HT1080 (cell line): ENCODE results near the gene MRPL9. TPM values are rescaled to one million over a fixed set of nuclear protein-coding genes. Genes with fewer than 3 reads are reported as not detected.

ENCODE experiments used
- DNase-seq: peaks from one replicate; pipeline ENCODE4 v3.0.0-alpha.2; 2015; ENCODE audit warnings: low read depth
- polyA plus RNA-seq, 2 experiments: library from polyadenylated mRNA; depleted of rRNA; stranded (reverse); fragments of >200 nt; gene quantifications; 2 replicates each; pipeline ENCODE4 v1.2.3, GENCODE V29; 2015
- total RNA-seq: library from RNA; depleted of rRNA; stranded (reverse); fragments of >200 nt; shearing (Covaris generic); gene quantifications from 2 replicates; pipeline ENCODE4 v1.2.3, GENCODE V29; 2014; rRNA removed

Gene MRPL9
- 112 and 136 TPM in 2 replicates for total RNA-seq
- 67.6 and 74.7 TPM in 2 replicates for polyA plus RNA-seq (2015; cell fraction: cytosol; rRNA removed)
- 58.5 and 72.1 TPM in 2 replicates for polyA plus RNA-seq (2015; cell fraction: nucleus; rRNA removed)

DNA sequence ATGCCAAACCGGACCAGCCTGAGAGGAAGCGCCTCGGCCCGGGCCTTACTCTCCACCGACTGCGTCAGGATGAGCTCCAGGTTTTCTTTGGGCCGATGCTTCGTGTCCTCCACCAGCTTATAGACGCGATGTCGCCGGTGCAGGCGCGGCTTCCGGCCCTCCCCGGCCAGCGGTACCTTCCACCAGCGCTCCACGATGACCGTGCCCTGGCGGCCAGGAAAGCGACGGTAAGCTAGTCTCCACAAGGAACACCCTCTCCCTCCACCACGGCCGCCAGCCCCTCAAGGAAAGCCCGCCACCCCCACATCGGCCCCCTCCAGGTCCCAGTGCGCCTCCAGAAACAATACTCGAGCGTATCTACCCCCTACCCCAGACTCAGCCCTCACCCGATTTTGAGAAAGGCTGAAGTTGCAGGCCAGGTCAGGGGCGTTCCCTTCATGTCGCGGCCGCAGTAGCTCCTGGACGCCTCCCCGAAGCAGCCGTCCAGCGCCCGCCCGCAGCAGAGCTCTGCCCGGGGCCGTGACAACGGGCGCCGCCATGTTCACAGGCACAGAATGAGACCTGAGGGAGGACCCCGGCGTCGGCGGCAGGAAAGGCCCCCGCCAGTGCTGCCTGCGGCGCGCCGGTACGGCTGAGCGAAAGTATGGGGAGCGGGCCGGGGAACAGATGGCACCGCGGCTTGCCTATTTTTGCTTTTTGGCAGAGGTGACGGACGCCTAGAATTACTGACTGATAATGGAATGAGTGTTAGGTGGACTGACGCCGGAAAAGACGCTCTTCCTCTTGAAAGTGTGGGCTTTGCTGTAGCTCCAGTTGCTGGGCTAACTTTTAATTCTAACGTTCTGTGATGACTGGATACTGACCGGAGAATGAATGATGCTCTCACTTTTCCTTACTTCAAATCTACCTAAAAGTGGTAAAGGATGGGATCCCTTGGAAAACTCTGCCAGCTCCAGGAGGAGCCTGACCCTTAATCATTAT, at the start of gene MRPL9:
MRPL9 (minus strand) TSS at position 556 of the 981 bp plus-strand sequence; CDS start at position 539, 17 bp downstream.
- DNase-seq = peak; percentile 80

DNA sequence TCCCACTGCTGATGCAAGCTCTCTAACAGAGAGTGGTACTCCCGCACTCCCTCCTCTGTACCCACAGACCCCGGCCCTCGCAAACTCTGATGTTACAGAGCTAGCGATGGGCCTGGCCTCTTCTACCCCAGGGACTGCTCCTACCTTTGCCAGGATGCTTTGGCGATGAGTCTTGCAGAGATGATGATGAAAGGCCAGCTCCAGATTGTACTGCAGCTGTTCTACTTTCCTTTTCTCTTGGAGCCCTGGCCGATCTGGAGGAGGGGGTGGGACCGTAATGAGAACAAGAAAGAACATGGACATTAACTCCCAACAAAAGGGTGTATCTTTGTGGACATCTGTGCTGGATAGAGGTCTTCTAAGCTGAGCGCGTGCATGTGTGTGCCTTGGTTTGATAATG, 47.9 kb upstream of the MRPL9 start:
- DNase-seq = peak; percentile 6

DNA sequence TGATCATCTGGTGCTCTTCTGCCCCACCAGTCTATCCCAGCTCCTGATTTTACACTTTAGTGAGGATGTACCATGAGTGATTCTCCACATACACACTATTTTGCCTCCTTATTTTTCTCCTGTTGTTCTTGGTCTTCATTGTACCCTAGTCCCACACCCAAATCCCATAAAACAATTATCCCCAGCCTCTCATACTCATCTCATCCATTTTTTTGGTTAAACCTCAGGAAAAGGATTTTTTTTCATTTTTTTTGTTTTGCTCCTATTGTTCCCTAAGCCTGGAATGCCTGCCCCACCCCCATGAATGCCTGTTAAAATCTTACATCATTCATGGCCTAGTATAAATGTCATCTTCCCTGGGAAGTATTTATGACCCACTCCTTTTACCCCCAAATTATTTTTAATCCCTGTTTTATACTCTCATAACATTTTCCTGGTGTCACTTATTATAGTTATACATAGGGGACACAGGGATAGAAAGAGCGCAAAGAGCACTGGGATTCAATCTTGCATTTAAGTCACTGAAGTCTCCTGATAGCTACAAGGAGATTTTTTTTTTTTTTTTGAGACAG, 46.8 kb upstream of the MRPL9 start:
- no peak for DNase-seq

DNA sequence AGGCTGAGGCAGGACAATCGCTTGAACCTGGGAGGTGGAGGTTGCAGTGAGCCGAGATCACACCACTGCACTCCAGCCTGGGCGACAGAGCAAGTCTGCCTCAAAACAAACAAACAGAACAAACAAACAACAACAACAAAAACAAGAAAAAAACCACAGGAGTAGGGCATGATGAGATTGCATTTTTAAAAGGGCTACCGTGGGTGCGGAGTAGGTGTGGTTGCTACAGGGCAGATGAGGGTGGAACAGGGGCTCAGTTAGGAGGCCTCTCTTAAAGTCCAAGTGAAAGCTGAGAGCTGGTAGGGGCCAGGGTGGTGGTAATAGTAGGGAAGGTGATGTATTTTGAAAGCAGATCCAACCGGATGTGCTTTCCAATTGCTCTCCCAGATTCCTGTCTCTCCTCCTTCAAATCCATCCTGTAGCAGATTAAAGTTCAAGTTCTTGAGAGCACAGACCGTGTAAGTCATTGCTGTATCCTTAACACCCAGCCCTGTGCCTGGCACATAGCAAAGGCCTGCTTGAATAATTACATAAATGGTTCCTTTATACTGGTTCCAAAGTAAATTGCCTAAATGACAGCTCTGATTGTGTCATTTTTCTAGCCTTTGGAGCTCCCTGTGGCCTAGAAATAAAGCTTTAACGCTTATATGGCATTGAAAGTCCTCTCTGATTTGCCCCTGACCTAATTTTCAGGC, 46.1 kb upstream of the MRPL9 start:
- DNase-seq = no peak

DNA sequence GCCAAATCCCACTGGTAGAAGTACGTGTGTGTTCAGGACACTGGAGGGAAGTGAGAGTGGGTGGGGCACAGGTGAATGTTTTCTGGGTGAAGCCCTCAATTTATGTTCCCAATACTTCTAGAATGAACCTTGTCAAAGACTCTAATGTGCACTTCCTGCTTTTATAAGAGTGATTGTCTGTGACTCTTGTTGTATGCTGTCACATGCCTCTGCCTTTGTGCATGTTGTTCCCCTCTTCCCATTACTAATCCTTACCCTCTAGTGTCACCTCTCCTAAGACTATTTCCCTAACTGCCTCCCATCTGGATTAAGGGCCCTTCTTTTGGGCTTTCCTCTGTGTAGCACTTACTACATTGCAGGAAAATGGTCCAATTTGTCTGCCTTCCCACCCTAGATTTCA, 44.5 kb upstream of the MRPL9 start:
- no peak for DNase-seq

DNA sequence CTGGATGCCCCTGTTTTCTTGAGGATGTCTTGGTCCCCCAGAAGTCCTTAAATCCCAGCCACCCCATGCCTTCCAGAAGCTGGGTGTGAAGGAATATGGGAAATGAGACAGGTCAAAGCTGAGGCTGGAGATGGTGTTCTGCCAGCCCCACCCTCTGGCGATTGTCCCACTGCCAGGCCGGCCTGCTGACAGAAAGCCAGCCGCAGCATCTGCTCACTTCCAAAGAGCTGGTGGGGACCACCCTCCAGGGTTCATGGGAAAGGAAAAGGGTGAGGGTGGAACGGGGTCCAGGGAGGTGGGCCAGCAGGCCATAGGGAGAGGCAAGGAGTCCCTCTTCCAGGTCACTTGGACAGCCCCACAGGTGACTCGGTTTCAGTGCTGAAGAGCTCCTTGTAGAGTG, 43.8 kb upstream of the MRPL9 start:
- no peak for DNase-seq

DNA sequence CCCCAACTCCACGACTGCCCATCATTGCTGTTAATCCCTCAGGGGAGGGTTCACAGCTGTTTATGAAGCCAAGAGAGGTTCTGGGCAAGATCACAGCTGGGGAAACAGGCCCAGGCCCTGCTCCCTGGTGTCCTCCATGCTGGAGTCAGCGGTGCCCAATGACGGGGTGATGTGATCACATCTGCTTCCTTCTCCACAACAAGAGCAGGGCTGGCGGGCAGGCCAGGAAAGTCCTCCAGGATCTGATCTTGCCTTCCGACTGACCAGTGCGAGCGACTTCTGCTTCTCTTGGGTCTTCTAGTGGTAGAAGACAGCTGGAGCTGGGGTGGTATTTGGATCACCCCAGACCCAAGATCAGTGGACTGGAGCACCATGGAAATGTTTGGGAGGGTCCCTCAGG, 42.9 kb upstream of the MRPL9 start:
- no peak for DNase-seq

DNA sequence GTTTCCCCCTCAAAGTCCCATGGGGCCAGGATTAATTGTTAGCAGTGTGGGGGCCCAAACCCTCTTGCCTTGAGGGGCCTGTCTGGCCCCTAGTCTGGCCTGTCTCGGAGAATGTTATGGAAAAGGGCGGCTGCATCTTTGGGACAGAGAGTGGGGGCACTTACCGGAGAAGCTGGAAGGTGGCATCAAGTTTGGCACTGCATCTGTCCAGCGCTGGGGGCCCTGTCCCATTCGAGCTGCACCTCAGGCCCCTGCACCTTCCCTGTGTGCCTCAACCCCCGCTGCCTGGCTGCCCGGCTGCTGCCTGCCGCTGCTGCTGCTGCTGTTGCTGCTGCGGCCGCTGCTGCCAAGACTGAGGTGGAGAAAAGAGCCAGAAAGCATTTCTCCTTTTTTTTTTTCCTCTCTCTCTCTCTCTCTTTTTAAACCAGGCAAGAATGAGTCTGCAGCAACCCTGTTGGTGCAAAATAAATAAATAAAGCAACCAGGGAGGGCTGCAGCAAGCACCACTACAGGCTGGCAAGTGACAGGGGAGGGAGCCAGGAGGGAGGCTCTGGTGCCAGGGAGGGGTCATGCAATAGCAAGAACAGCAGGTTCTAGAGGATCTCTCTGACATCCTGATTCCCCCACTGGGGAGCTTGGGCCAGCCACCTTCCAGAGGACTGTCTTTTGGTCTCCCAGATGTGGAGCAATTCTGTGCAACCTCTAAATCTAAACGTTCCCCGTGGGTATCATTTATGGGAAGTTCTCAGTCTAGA, 41.9 kb upstream of the MRPL9 start, which contains the start of gene LINGO4:
LINGO4 (minus strand) TSS at position 354 of the 755 bp plus-strand sequence. CDS start 2,715 bp downstream, outside the sequence.
- DNase-seq = no peak

DNA sequence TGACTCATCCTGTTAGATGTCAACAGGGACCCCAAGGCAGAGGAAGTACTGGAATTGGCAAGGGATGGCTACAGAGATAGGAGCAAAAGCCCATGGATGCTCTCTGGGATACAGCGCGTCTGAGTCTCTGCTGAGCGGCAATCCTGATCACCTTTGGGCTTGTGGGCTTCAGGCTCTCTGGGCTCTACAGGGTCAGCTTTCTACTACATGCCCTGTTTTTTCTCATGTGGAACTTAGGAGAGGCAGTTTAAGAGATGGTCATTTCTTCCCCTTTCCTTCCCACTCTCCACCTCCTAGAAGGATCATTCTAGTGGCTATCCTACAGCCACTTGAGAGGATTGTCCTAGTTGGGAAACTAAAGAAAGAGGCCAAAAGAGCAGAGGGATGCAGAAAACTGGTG, 40.6 kb upstream of the MRPL9 start:
- DNase-seq = no peak

DNA sequence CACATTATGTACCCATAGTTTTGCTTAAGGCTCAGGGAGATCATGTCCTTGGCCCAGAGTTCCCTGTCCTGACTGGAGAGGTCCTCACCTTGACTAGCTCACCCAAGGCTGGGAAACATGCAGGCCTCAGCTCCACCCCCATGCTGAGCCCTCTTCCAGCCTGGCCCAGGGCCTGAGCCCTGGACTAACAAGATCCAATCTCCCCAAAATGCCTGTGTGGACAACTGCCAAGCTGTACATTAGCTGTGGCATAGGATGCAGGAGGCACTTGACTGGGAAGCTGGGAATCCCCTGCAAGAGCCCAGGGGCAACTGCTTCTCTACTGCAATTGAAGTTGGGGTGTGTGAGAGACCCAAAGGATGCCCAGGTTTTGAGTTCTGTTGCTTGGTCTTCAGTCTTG, 39.9 kb upstream of the MRPL9 start:
- DNase-seq = no peak

DNA sequence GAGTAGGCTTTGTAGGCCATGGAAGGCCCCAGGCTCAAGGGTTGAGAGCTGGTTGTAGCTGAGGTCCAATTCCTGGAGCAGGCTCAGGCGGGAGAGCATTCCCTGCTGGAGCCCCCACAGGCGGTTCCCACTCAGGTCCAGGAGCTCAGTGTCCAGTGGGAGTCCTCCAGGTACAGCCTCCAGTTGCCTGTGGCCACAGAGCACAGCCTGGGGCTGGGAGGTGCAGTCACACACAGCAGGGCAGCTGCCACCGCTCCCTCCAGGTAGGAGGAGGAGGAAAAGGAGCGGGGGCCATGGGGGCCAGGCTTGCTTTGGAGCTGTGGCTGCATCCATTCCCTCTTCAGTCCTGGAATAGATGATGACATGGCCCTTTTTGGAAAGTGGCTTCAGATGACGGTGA, 39.1 kb upstream of the MRPL9 start:
- no peak for DNase-seq

DNA sequence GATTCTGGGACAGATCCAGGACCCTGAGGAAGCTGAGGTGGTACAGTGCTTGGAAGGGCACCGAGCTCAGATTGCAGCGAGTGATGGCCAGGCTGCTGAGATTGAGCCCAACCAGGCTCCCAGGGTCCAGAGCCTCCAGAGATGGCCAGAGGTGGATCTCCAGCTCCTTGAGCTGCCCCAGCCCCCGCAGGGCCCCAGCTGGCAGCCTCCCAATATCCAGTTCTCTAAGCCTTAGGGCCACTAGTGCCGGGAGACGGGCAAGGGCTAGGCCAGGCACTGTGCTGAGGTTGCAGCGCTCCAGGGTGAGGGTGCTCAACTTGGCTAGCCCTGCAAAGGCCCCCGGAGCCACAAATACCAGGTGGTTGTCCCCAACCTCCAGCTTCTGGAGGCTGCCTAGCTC, 38.5 kb upstream of the MRPL9 start:
- no peak for DNase-seq

DNA sequence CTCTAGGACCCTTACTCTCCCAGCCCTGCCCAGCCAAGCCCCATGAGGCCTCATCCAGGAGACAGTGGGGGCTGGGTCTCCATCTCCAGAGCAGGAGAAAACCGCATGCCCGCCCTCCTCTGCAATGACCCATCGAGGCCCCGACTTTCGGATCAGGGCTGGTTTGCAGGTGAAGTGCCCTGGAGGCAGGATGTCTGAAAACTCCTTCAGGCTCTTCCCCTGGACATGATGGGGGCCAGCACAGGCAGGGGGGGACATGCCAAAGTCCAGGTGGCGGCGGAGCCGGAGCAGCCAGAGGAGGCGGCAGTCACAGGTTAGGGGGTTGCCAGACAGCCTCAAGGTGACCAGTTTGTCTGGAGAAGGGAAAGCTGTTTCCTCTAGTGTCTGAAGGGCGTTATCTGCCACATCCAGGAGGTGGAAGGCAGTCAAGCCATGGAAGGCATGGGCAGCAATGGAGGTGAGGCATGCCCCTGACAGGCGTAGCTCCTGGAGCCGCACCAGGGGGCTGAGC, 38.1 kb upstream of the MRPL9 start:
- no peak for DNase-seq

DNA sequence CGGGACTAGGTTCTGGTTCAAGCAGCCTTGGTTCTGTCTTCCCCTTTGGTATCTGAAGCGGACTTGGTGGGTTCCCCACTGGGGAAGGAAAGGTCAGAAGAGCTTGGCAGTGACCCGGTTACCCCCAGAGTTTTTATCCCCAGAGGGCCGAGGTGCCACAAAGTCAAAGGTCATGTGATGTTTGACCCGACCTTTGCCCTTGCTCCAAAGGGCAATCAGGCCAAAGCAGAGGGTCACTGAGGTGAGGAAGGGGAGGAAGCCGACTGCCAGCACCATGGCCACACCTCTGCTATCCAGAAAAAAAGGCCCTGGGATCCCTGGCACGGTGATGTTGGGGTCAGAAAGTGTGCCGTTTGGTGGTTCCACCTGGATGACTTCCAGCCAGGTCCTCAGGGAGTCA, 37.5 kb upstream of the MRPL9 start:
- DNase-seq = no peak

DNA sequence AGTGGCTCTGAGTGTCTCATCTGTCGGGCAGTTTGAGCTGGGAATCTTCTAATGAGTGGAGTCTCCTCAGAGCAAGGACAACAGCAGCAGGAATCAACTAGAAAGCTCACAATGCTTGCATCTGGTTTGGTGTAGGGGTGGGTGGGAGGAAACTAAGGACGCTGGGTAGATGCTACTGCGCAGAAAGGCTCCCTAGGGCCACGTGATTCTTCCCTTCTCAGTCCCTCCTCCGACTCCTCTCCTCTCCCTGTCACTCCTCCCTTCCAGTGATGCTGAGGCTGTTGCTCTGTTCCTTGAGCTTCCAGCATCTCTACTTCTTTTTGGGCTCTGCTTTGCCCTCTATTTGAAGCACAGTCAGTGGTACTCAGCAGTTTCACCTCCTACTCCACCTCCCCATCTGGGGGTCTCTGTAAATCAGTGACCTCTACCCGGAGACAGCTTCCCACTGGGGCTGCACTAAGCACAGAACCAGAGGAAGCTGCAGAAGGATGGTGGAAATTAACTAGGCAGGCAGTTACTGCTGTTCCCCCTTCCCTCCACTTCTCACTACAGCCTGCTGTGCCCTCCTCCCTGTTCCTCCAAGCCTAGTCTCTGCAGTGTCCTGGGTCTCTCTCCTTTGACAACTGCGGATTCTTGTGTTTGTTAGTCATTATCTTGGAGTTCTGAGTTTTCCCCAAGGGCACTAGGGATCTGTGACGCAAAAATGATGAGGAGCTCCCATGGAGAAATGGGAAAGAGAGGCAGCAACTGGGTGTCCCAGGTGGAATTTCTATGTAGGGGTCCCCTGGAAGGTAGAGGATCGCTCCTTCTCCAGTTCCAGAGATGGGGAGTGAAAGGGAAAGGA, 36.1 kb upstream of the MRPL9 start:
- no peak for DNase-seq

DNA sequence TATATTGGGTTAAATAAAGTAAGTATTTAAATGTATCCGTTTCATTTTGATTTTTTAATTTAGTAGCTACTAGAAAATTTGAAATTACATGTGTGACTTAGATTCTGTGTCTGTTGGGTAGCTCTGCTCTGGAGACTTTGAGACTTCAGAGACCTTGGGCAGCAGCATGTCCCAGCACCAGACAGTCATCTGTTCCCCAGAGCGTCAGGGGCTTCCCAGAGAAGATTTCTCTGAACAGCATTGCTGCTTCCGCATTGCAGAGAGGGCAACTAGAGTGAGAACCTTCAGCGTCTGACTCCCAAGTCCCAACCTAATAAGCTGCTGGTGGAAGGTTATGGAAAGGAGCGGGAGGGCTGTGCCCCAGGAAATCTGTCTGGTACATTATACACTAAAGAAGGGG, 35.3 kb upstream of the MRPL9 start:
- no peak for DNase-seq

DNA sequence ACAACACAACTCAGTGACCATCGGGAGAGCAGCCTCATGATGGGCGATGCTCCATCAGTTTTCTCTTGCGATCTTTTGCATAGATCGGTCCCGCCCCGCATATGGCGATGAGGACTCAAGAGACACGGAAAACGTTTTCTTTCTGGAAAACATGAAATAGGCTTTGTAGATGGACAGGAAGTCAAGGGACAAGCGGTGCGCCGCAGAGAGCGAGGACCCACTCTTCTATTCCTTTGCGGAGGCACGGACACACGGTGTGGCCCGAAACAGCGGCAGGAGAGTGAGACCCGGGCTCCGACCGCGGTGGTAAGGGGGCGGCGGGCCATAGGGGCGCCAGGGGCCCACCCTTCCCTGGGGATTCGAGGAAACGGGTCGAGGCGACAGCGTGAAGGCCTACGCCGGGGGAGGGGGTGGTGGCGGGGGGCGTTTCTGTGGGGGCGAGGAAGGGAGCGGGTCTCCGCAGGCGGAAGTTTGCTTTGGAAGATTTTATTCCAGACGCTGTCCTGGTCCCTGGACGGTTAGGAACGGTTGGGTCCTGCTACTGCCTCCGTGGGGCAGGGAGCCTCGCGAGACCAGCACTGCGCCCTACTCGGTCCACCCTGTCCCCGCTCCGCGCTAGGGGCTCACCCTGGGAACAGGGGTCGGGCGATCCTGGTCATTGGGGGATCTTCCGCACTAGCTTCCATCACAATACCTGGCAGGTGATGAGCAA, 27.8 kb upstream of the MRPL9 start:
- DNase-seq = no peak

DNA sequence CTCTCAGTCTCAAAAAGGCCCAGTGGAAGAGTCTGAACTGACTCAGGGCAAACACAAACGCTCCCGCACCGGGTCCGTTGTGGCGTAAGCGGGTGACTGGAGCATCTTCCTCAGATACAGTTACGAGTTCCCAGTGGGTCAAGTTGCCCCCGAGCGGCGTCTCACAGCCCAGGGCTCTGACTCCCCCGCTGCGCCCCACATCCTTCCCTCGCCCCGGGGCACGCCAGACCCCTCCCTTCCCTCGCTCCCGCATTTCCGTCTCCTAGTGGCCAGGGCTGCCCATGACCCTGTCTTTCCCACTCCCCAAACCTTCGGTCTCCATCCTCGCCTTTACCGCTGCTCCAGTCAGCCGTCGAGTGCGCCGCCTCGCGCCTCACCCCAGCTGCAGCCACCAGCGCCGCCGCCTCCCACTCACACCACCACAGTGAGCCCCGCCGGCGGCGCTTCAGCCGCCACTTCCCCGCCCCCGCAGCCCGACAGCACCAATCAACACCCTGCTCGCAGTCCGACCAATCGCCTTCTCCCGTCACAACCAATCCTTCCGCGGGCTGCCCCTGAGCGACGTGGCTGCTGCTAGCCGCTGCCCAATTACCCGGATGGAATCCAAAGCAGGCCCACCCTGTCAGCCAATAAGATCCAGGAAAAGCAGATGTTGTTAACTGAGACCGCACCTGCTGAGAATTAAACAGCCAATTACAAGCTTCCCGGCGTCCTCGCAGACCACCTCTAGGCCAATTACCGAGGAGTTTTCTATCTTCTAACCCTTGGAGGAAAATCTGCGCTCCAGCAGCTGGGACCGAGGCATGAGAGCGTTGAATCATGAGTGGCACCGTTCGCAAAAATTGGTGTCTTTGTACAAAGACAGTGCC, 27.0 kb upstream of the MRPL9 start, which contains the start of gene TDRKH:
TDRKH (minus strand) TSS at position 430 of the 869 bp plus-strand sequence. CDS start 7,478 bp downstream, outside the sequence.
- DNase-seq = peak; percentile 98
